Measurements from ENCODE around the gene HOTAIR.

GRCh38 chr12:54011665-54012532 lies 37.1 kb upstream of the HOTAIR start:
- TF ChIP-seq CTCF (conservative IDR thresholded peaks at IDR 0.05 in 1 of 2, IDR thresholded peaks at IDR 0.05 in 1 of 2; ENCODE audit: extremely low read depth in 1 of 2, insufficient read depth in 1 of 2, low read depth in 1 of 2, low read length in 2 of 2): no peak
- TF ChIP-seq EZH2 (IDR thresholded peaks at IDR 0.05; ENCODE audit: borderline replicate concordance, low read length): no peak

All from mammary epithelial cell (primary cell).